Heart right ventricle (tissue), 16 donors: Measurements from ENCODE around the gene MAP7D1. TPM values are rescaled to one million over a fixed set of nuclear protein-coding genes. Genes with fewer than 3 reads are reported as not detected.
A peak's percentile ranks its signal among the peaks of the same experiment; 100 is the strongest.
"Not testable (repeated sequence)": the region's sequence is repeated elsewhere in the genome, so short reads cannot be mapped to it uniquely, and the experiment has no call there.

ENCODE experiments used
- ATAC-seq, 8 donors: fragments of 200-7000 bp; cut with Tn5 transposase; one replicate each; pipeline ENCODE4 v1.9.1; 2020; ENCODE audit warnings: mild to moderate bottlenecking in 8 of 8, moderate library complexity in 8 of 8, moderate number of reproducible peaks in 1 of 8
- DNase-seq, 2 donors: peaks; one replicate each; pipeline ENCODE4 v3.0.0-alpha.2; 2020
- H3K27ac ChIP-seq, 10 donors: fragments of 200-600 bp; sonication (generic) in 2 of 10; one replicate each; pipeline versions ENCODE4 v1.5.0 to v1.8.0; 2020 to 2022; ENCODE audit warnings: mild to moderate bottlenecking in 3 of 10
- H3K27me3 ChIP-seq, 7 donors: fragments of 200-600 bp; one replicate each; pipeline ENCODE4 v1.8.0; 2021 to 2022; ENCODE audit warnings: mild to moderate bottlenecking in 2 of 7
- H3K36me3 ChIP-seq, 9 donors: fragments of 200-600 bp; sonication (generic) in 1 of 9; one replicate each; pipeline versions ENCODE4 v1.5.0 to v1.8.0; 2020 to 2022; ENCODE audit warnings: mild to moderate bottlenecking in 2 of 9
- H3K4me1 ChIP-seq, 9 donors: fragments of 200-600 bp; sonication (generic) in 1 of 9; one replicate each; pipeline versions ENCODE4 v1.5.0 to v1.8.0; 2020 to 2022; ENCODE audit warnings: mild to moderate bottlenecking in 4 of 9
- H3K4me3 ChIP-seq, 10 donors: fragments of 200-600 bp; sonication (generic) in 2 of 10; one replicate each; pipeline versions ENCODE4 v1.5.0 to v1.8.0; 2020 to 2022; ENCODE audit warnings: mild to moderate bottlenecking in 7 of 10, moderate library complexity in 2 of 10
- H3K9me3 ChIP-seq, 11 donors: fragments of 200-600 bp in 10 of 11; sonication (generic) in 2 of 11; one replicate each; pipeline versions ENCODE4 v1.5.0 to v1.8.0; 2013 to 2022; ENCODE audit warnings: mild to moderate bottlenecking in 2 of 11, control low read depth in 1 of 11, moderate library complexity in 1 of 11
- WGBS, 2 donors: extraction: QIAGEN DNeasy Blood & Tissue Kit; methylation state at CpG; one replicate each; pipeline ENCODE4 v1.1.7; 2013; ENCODE audit warnings: inconsistent platforms in 1 of 2; 5-methylcytosine and 5-hydroxymethylcytosine counted together
- intact Hi-C, 10 donors: fragments of 100-400 bp; cut with DNase I; formaldehyde crosslinking; loops; one replicate each; pipeline versions ENCODE4 v1.11.1 to v1.14.2; 2022
- polyA plus RNA-seq, 2 donors: library from polyadenylated mRNA; stranded (reverse); fragments of 200-250 nt; gene quantifications; one replicate each; pipeline ENCODE4 v1.2.3, GENCODE V29; 2013
- total RNA-seq, 10 donors: library from RNA; stranded (reverse); fragmentation: NEBNext Ultra II Directional in 3 of 10; extraction: Animal tissue kit (Norgen Biotek cat#: 25700) in 3 of 10; gene quantifications; one replicate each; pipeline versions ENCODE4 v1.2.1 to v1.2.4, GENCODE V29; 2021 to 2023
- TF ChIP-seq, protein P1 (sequence below), 9 donors: fragments of 200-600 bp; sonication (generic) in 2 of 9; IDR thresholded peaks; one replicate each; pipeline versions ENCODE4 v1.5.0 to v1.8.0; 2021 to 2022; ENCODE audit warnings: antibody characterized with exemption in 9 of 9, mild to moderate bottlenecking in 5 of 9, moderate library complexity in 1 of 9
- donor health status: Arrhythmogenic right ventricular cardiomyopathy.
- donor health status: ischemic (EF 13 %, LVEDD 7.1; RV severe dilation, severe dysfunction).
- donor health status: healthy with polysubstance abuse.
- donor health status: DM: no; HTN: yes; CAD: no.
- donor health status: DM: no; HTN: no; CAD: no.
- donor health status: ischemic (EF 25% LVEDD 6.9; RV normal size, moderate dysfunction).
- donor health status: ischemic (EF 25% LVEDD 5.7; RV mildly dilated, moderate dysfunction).
- donor health status: healthy.
- donor health status: DM: yes; HTN: yes; CAD: no.
- donor health status: Ischemic cardiomyopathy.
- donor health status: ischemic (EF 35%, LVEDD 5.7; RV mildly dilated, moderate dysfunction).
- donor health status: nonischemic (EF 11% LVEDD 7.7; RV severe dilation, severe dysfunction).
- donor health status: DM: yes; HTN: yes; CAD: no.
- donor health status: PGD.
- donor health status: ischemic (EF 29% LVEDD 5.4; RV normal size, mild dysfunction).
- donor health status: nonischemic (EF 23%, LVEDD 6.1; RV moderate dilation, normal function).

The MAP7D1 gene
- total and polyA plus RNA-seq, 12 donors = 176 to 364 (median 320) TPM

DNA sequence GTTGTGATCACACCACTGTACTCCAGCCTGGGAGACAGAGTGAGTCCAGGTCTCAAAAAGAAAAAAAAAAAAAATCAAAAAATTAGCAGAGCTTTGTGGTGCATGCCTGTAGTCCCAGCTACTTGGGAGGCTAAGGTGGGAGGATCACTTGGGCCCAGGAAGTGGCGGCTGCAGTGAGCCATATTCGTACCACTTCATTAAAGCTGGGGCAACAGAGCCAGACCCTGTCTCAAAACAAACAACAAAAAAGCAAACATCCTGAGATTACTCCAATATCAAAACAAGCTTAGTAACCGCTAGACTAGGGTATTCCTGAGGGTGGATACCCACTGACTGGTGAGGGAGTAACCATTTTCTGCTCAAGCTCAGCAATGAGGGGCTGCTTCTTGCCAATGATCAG, 55.3 kb downstream of the MAP7D1 start:
- Histone ChIP-seq H3K9me3 (no peaks in the 10 kb centered on the region), H3K4me1 (peaks cover 0 to 26% (median 12%) of the 10 kb centered on the region in 9 donors), H3K4me3 (no peak overlapping the region), H3K27me3 (no peaks in the 10 kb centered on the region), H3K27ac (no peak overlapping the region), H3K36me3 (no peaks in the 10 kb centered on the region)
- WGBS, 2 donors = 96 to 98% methylated on average over 3 of the region's 3 CpGs
- DNase-seq (no peak), ATAC-seq (no peak)
- TF ChIP-seq, protein P1, sequence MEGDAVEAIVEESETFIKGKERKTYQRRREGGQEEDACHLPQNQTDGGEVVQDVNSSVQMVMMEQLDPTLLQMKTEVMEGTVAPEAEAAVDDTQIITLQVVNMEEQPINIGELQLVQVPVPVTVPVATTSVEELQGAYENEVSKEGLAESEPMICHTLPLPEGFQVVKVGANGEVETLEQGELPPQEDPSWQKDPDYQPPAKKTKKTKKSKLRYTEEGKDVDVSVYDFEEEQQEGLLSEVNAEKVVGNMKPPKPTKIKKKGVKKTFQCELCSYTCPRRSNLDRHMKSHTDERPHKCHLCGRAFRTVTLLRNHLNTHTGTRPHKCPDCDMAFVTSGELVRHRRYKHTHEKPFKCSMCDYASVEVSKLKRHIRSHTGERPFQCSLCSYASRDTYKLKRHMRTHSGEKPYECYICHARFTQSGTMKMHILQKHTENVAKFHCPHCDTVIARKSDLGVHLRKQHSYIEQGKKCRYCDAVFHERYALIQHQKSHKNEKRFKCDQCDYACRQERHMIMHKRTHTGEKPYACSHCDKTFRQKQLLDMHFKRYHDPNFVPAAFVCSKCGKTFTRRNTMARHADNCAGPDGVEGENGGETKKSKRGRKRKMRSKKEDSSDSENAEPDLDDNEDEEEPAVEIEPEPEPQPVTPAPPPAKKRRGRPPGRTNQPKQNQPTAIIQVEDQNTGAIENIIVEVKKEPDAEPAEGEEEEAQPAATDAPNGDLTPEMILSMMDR (IDR thresholded peaks at IDR 0.05) = no peak
- intact Hi-C loops = loop anchor here in 1 of 10 donors (10.0 kb wide), 1 partner anchor 117 kb away; no protein-coding TSS in a partner anchor

DNA sequence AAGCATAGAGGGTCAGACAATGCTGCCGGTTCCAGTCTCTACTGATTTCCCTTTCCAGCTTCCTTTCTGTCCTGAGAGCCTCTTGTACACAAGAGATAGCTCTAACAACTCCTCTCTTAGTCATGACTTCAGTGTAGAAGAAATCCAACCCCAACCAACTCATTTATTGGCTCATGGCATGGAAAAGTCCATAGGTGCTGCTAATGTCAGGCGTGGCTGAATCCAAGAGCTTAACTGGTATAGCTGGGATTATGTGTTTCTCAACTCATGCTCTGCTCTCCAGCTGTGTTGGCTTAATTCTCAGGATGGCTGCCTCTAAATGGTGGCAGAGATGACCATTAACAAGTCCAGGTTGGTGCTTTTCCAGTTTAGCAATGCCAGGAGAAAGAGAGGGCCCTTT, 55.9 kb downstream of the MAP7D1 start:
- Histone ChIP-seq H3K9me3 (no peaks in the 10 kb centered on the region), H3K36me3 (no peaks in the 10 kb centered on the region), H3K27ac (no peak overlapping the region), H3K27me3 (no peaks in the 10 kb centered on the region), H3K4me3 (no peak overlapping the region), H3K4me1 (peaks cover 0 to 22% (median 12%) of the 10 kb centered on the region in 9 donors)
- 76% methylated on average over 2 of the region's 2 CpGs for WGBS, 2 donors
- DNase-seq = no peak
- TF ChIP-seq, protein P1 (IDR thresholded peaks at IDR 0.05) = no peak
- intact Hi-C loops = loop anchor here in 1 of 10 donors (10.0 kb wide), 1 partner anchor 117 kb away; no protein-coding TSS in a partner anchor
- ATAC-seq = no peak

DNA sequence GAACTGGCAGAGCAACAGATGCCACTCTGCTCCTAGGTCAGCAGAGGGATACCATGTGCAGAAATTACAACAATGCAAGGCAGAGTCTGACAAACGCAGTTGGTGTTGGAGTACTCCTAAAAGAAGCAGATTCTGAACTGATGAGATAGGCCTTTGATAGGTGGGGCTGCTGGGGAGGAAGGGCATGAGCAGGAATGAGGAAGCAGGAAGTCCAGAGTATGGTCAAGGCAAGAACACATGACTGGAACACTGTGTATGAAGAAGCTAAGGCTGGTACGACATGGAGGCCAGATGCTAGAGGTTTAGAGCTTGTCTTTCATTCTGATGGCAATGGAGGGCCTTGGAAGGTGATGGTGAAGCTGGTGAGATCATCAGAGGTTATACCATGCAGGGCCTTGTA, 56.8 kb downstream of the MAP7D1 start:
- Histone ChIP-seq H3K36me3 (no peaks in the 10 kb centered on the region), H3K4me3 (no peak overlapping the region), H3K4me1 (peaks cover 0 to 16% (median 4%) of the 10 kb centered on the region in 9 donors), H3K27ac (no peak overlapping the region), H3K27me3 (no peaks in the 10 kb centered on the region), H3K9me3 (no peaks in the 10 kb centered on the region)
- TF ChIP-seq, protein P1 (IDR thresholded peaks at IDR 0.05) = no peak
- intact Hi-C loops = loop anchor here in 1 of 10 donors (10.0 kb wide), 1 partner anchor 118 kb away; no protein-coding TSS in a partner anchor
- ATAC-seq = no peak
- WGBS, 2 donors = 66 to 83% methylated on average over 2 of the region's 2 CpGs
- no peak for DNase-seq

DNA sequence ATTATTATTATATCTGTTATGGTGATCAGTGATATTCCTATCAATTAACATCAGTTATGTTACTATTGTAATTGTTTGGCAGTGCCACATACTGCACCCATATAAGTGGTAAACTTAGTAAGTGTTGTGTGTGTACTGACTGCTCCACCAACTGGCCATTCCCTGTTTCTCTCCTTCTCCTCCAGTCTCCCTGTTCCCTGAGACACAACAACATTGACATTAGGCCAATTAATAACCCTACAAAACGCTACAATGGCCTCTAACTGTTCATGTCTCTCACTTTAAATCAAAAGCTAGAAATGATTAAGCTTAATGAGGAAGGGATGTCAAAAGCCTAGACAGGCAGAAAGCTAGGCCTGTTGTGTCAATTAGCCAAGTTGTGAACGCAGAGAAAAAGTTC, 61.7 kb downstream of the MAP7D1 start:
- Histone ChIP-seq H3K4me3 (no peak overlapping the region), H3K27ac (peak overlapping the region in 3 of 10 donors; percentile 20 to 30 (median 27)), H3K27me3 (no peaks in the 10 kb centered on the region), H3K36me3 (no peaks in the 10 kb centered on the region), H3K9me3 (no peaks in the 10 kb centered on the region), H3K4me1 (peaks cover 0 to 17% (median under 1%) of the 10 kb centered on the region in 9 donors)
- 42 to 50% methylated on average over 2 of the region's 2 CpGs for WGBS, 2 donors
- DNase-seq = no peak
- peak in 6 of 8 donors; percentile 65 to 78 (median 72) for ATAC-seq
- intact Hi-C loops = loop anchor here in 1 of 10 donors (10.0 kb wide), 1 partner anchor 123 kb away; no protein-coding TSS in a partner anchor
- TF ChIP-seq, protein P1 (IDR thresholded peaks at IDR 0.05) = peak in 8 of 9 donors; percentile 7 to 62 (median 32)

DNA sequence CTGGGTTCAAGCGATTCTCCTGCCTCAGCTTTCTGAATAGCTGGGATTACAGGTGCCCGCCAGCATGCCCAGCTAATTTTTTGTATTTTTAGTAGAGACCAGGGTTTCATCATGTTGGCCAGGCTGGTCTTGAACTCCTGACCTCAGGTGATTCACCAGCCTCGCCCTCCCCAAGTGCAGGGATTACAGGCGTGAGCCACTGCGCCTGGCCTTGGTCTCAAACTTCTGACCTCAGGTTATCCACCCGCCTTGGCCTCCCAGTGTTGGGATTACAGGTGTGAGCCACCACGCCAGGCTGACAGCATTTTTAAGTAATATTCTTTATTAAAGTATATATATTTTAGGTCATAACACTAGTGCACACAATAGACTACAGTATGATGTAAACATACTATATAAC, 65.9 kb downstream of the MAP7D1 start:
- not testable (repeated sequence) for ATAC-seq, H3K9me3 ChIP-seq, H3K4me3 ChIP-seq, H3K27ac ChIP-seq, DNase-seq, H3K27me3 ChIP-seq
- intact Hi-C loops = loop anchor here (2.0 to 10.0 kb wide), 6 partner anchors 60 to 163 kb away; partner anchors contain the start of gene STK40 (in 1 of the 10)
- WGBS, 2 donors = 97% methylated on average over 7 of the region's 7 CpGs
- Histone ChIP-seq H3K36me3 (peaks cover 0 to 10% (median 0%) of the 10 kb centered on the region in 9 donors), H3K4me1 (peaks cover 3 to 32% (median 28%) of the 10 kb centered on the region in 9 donors)
